Measurements from ENCODE around the gene CPPED1.
"Not testable (repeated sequence)": the region's sequence is repeated elsewhere in the genome, so short reads cannot be mapped to it uniquely, and the experiment has no call there.

The CPPED1 gene

GRCh38 chr16:12769525-12769924 lies 34.2 kb downstream of the CPPED1 start:
- Histone ChIP-seq H3K36me3 (ENCODE audit: insufficient read depth, low read length) (no peaks in the 10 kb centered on the region), H3K9ac (ENCODE audit: insufficient read length) (no peak overlapping the region), H3K27ac (no peak overlapping the region), H3K4me3 (no peak overlapping the region), H3K9me3 (ENCODE audit: low read depth, low read length) (no peaks in the 10 kb centered on the region)
- DNase-seq (ENCODE audit: low read depth, low spot score) = no peak
- no peak for TF ChIP-seq POLR2AphosphoS5 (IDR thresholded peaks at IDR 0.05; ENCODE audit: borderline replicate concordance, low read depth, low read length)
- no peak for TF ChIP-seq FOXP2 (optimal IDR thresholded peaks at IDR 0.05; ENCODE audit: control extremely low read depth, extremely low read length, insufficient read depth)
- no peak for TF ChIP-seq EZH2 (IDR thresholded peaks at IDR 0.05)

DNA sequence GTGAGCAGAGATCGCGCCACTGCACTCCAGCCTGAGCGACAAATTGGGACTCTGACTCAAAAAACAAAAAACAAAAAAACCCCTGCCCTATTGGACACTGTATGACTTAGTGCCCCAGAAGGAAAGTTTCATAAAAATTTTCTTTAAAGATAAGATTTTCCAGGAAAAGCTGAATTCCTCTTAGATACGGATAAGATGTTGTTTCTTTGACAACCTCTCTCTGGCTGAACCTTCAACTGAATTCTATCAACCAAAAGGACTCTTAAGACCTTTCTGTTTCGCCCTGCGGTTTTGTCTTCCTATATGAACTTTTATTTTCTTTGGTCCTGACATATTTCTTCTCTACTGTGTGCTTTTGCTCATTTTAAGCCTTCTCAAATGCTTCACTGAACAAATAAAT lies 35.8 kb downstream of the CPPED1 start:
- H3K36me3 ChIP-seq (ENCODE audit: insufficient read depth, low read length) = no peaks in the 10 kb centered on the region
- H3K27ac ChIP-seq = no peak overlapping the region
- H3K9me3 ChIP-seq (ENCODE audit: low read depth, low read length) = no peaks in the 10 kb centered on the region
- H3K9ac ChIP-seq (ENCODE audit: insufficient read length) = no peak overlapping the region
- TF ChIP-seq POLR2AphosphoS5 (IDR thresholded peaks at IDR 0.05; ENCODE audit: borderline replicate concordance, low read depth, low read length) (no peak), FOXP2 (optimal IDR thresholded peaks at IDR 0.05; ENCODE audit: control extremely low read depth, extremely low read length, insufficient read depth) (no peak), EZH2 (IDR thresholded peaks at IDR 0.05) (no peak)
- DNase-seq (ENCODE audit: low read depth, low spot score) = no peak
- H3K4me3 ChIP-seq = no peak overlapping the region

GRCh38 chr16:12766853-12767252 lies 36.8 kb downstream of the CPPED1 start:
- no peak overlapping the region for H3K9ac ChIP-seq (ENCODE audit: insufficient read length)
- no peak for DNase-seq (ENCODE audit: low read depth, low spot score)
- H3K9me3 ChIP-seq (ENCODE audit: low read depth, low read length) = no peaks in the 10 kb centered on the region
- no peaks in the 10 kb centered on the region for H3K36me3 ChIP-seq (ENCODE audit: insufficient read depth, low read length)
- TF ChIP-seq FOXP2 (optimal IDR thresholded peaks at IDR 0.05; ENCODE audit: control extremely low read depth, extremely low read length, insufficient read depth) (no peak), EZH2 (IDR thresholded peaks at IDR 0.05) (no peak), POLR2AphosphoS5 (IDR thresholded peaks at IDR 0.05; ENCODE audit: borderline replicate concordance, low read depth, low read length) (no peak)
- no peak overlapping the region for H3K4me3 ChIP-seq
- no peak overlapping the region for H3K27ac ChIP-seq

- H3K9me3 ChIP-seq (ENCODE audit: low read depth, low read length); H3K36me3 ChIP-seq (ENCODE audit: insufficient read depth, low read length); H3K9ac ChIP-seq (ENCODE audit: insufficient read length); H3K27ac ChIP-seq; DNase-seq (ENCODE audit: low read depth, low spot score); H3K4me3 ChIP-seq: not testable (repeated sequence)
These were observed 37.5 kb downstream of the CPPED1 start for GRCh38 chr16:12766208-12766607.

DNA sequence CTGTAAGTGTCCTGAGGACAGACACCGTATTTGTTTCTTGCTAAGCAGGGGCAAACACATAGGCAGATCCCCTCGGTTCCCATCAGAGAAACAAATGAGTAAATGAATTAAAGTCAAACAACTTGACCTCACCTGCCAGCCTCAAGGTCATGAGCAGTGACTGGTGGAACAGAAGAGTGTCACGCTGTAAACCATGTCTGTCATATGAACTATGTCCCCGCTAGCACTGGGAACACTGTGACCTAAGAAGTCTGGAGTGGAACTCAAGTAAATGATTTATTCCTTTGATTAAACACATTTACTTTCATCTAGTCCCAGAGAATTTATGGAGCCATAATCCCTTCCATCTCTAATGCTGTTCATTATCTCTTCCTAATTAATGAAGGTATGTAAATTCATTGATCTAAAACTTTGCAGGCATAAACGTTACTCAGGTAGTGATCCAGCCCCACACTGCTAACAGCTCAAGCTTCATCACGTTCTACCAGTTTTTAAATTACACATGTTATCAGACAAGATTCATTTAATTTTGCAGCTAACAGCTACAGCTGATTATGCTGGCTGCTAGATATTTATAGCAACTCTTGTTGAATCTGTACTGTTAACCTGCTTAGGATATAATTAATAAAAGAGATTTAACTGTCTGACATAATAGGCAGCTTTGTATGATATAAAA lies 38.7 kb downstream of the CPPED1 start:
- Histone ChIP-seq H3K4me3 (no peak overlapping the region), H3K27ac (no peak overlapping the region), H3K9me3 (ENCODE audit: low read depth, low read length) (no peaks in the 10 kb centered on the region), H3K9ac (ENCODE audit: insufficient read length) (no peak overlapping the region), H3K36me3 (ENCODE audit: insufficient read depth, low read length) (no peaks in the 10 kb centered on the region)
- TF ChIP-seq EZH2 (IDR thresholded peaks at IDR 0.05) = no peak
- TF ChIP-seq POLR2AphosphoS5 (IDR thresholded peaks at IDR 0.05; ENCODE audit: borderline replicate concordance, low read depth, low read length) = no peak
- TF ChIP-seq FOXP2 (optimal IDR thresholded peaks at IDR 0.05; ENCODE audit: control extremely low read depth, extremely low read length, insufficient read depth) = no peak
- DNase-seq (ENCODE audit: low read depth, low spot score) = no peak

DNA sequence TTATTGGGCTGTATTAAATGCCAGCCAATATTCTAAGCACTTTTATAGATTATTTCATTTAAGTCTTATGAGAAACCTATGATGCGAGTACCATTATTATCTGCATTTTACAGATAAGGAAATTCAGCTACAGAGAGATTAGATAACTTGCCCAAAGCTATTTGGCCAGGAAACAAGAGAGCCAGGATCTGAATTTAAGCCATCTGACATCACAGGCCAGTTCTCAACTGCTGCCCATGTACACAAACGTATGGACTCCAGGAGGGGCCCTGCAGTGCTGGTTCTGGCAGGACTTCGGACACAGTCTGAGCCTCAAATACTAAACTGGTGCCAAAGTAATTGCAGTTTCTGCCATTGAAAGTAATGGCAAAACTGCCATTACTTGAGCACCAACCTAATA lies 40.2 kb downstream of the CPPED1 start:
- no peak for DNase-seq (ENCODE audit: low read depth, low spot score)
- no peak overlapping the region for H3K9ac ChIP-seq (ENCODE audit: insufficient read length)

DNA sequence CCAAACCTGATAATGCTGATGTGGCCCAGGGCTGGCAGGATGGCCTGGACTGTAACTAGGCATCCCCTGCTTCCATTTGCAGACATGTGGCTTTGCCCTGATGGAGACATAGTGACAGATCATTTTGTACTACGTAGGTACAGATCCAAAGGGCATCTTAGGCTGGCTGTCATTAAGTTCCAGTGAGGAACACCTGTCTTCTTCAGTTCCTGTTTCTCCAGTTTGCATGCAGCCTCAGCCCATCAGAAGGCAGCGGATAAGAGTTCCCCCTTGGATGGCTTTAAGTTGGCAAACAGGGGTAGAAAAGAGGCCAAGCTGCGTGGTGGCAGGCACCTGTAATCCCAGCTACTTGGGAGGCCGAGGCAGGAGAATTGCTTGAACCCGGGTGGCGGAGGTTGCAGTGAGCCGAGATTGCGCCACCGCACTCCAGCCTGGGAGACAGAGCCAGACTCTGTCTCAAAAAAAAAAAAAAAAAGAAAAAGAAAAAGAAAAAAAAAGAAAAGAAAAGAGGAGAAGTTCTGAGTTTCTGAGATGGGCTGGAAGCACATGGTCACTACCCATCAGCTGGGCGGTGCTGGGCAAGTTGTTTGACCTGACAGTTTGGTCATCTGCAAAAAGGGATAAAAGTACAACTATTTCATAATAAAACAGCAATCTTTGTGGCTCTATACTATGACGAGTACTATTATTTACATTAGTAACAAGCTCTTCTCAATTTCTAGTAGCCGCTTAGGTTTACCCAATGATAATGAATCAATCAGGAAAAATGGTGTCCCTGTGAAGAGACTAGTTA lies 42.7 kb downstream of the CPPED1 start:
- H3K27ac ChIP-seq = no peak overlapping the region
- TF ChIP-seq EZH2 (IDR thresholded peaks at IDR 0.05) (no peak), FOXP2 (optimal IDR thresholded peaks at IDR 0.05; ENCODE audit: control extremely low read depth, extremely low read length, insufficient read depth) (no peak), POLR2AphosphoS5 (IDR thresholded peaks at IDR 0.05; ENCODE audit: borderline replicate concordance, low read depth, low read length) (no peak)

More for the DNA sequence above, 40.2 kb downstream of the CPPED1 start:
- TF ChIP-seq FOXP2 (optimal IDR thresholded peaks at IDR 0.05; ENCODE audit: control extremely low read depth, extremely low read length, insufficient read depth) (no peak), EZH2 (IDR thresholded peaks at IDR 0.05) (no peak), POLR2AphosphoS5 (IDR thresholded peaks at IDR 0.05; ENCODE audit: borderline replicate concordance, low read depth, low read length) (no peak)
- Histone ChIP-seq H3K9me3 (ENCODE audit: low read depth, low read length) (no peaks in the 10 kb centered on the region), H3K36me3 (ENCODE audit: insufficient read depth, low read length) (no peaks in the 10 kb centered on the region), H3K4me3 (no peak overlapping the region), H3K27ac (no peak overlapping the region)

DNA sequence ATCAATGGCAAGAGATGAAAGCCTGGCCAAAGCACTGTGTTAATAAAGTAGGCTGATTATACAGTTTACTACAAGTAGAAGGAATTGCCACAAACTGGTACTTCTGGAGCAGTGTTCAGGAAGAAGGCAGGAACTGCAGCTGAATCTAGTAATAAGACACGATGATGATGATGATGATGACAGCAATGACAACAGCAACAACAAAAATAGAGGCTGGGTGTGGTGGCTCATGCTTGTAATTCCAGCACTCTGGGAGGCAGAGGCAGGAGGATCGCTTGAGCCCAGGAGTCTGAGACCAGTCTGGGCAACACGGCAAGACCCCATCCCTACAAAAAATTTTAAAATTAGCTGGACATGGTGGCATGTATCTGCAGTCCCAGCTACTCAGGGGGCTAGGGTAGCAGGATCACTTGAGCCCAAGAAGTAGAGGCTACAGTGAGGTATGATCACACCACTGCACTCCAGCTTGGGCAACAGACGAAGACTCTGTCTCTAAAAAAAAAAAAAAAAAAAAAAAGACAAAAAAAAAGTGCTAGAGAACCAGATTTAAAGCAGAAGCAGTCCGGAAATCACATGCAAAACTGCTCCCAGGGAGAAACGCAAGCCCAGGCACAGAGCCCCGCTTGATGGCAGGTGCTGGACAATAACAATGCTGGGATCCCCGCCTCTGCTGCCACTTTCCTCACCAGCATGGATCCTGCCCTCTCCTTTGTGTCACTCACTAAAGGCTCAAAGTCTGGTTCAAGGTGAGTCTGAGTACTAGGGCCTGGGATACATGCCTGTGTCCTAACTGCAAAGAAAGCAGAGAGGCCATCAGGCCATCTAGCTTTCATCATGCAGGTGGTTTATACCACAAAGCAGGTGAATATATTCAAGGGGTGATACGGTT lies 44.8 kb downstream of the CPPED1 start:
- no peak overlapping the region for H3K4me3 ChIP-seq
- DNase-seq (ENCODE audit: low read depth, low spot score) = no peak
- no peak overlapping the region for H3K9ac ChIP-seq (ENCODE audit: insufficient read length)
- TF ChIP-seq EZH2 (IDR thresholded peaks at IDR 0.05) (no peak), FOXP2 (optimal IDR thresholded peaks at IDR 0.05; ENCODE audit: control extremely low read depth, extremely low read length, insufficient read depth) (no peak), POLR2AphosphoS5 (IDR thresholded peaks at IDR 0.05; ENCODE audit: borderline replicate concordance, low read depth, low read length) (no peak)
- H3K36me3 ChIP-seq (ENCODE audit: insufficient read depth, low read length) = no peaks in the 10 kb centered on the region
- H3K9me3 ChIP-seq (ENCODE audit: low read depth, low read length) = no peaks in the 10 kb centered on the region
- H3K27ac ChIP-seq = no peak overlapping the region

More for the DNA sequence above, 42.7 kb downstream of the CPPED1 start:
- DNase-seq (ENCODE audit: low read depth, low spot score) = no peak
- no peak overlapping the region for H3K9ac ChIP-seq (ENCODE audit: insufficient read length)
- H3K9me3 ChIP-seq (ENCODE audit: low read depth, low read length) = no peaks in the 10 kb centered on the region
- no peaks in the 10 kb centered on the region for H3K36me3 ChIP-seq (ENCODE audit: insufficient read depth, low read length)
- no peak overlapping the region for H3K4me3 ChIP-seq
